Activated CD4-positive, alpha-beta T cell treated with anti-CD3 and anti-CD28 coated beads for 36 hours (primary cell): Measurements from ENCODE around the gene KDM5A. TPM values are rescaled to one million over a fixed set of nuclear protein-coding genes. Genes with fewer than 3 reads are reported as not detected.
"Not testable (repeated sequence)": the region's sequence is repeated elsewhere in the genome, so short reads cannot be mapped to it uniquely, and the experiment has no call there.

Experiments
- ATAC-seq: fragments of 200-7000 bp; cut with Tn5 transposase; one replicate; pipeline ENCODE4 v1.10.0; 2021; ENCODE audit warnings: mild to moderate bottlenecking, moderate library complexity
- CTCF ChIA-PET: fragments of 350-600 bp; sonication (Branson Sonifier 250); formaldehyde crosslinking; loops from one replicate; lab custom pipeline; 2021; ENCODE audit warnings: antibody characterized with exemption; lab: Charles Lee
- POLR2A ChIA-PET: fragments of 350-600 bp; sonication (Branson Sonifier 250); formaldehyde crosslinking; loops from one replicate; lab custom pipeline; 2021; ENCODE audit warnings: antibody characterized with exemption, inconsistent platforms; lab: Charles Lee
- DNase-seq: peaks from one replicate; pipeline ENCODE4 v3.0.0-alpha.2; 2020
- H3K27ac Mint-ChIP-seq: one replicate; pipeline ENCODE4 v1.8.0; 2021; ENCODE audit warnings: mixed read lengths
- H3K27me3 Mint-ChIP-seq: one replicate; pipeline ENCODE4 v1.8.0; 2021; ENCODE audit warnings: mixed read lengths
- H3K36me3 Mint-ChIP-seq: one replicate; pipeline ENCODE4 v1.8.0; 2021; ENCODE audit warnings: low read depth, mixed read lengths
- H3K4me1 Mint-ChIP-seq: one replicate; pipeline ENCODE4 v1.8.0; 2021; ENCODE audit warnings: mixed read lengths
- H3K4me3 Mint-ChIP-seq: one replicate; pipeline ENCODE4 v1.8.0; 2021; ENCODE audit warnings: mild to moderate bottlenecking, moderate library complexity, mixed read lengths
- H3K9me3 Mint-ChIP-seq: one replicate; pipeline ENCODE4 v1.8.0; 2021; ENCODE audit warnings: low read depth, mixed read lengths
- intact Hi-C, 2 experiments: fragments of 100-400 bp; cut with DNase I in 1 of 2; cut with micrococcal nuclease in 1 of 2; formaldehyde crosslinking; loops; one replicate each; pipeline versions ENCODE4 v1.14.2 to v1.15.1; 2022 to 2024; cut with DNase I, micrococcal nuclease
- total RNA-seq, 2 experiments: library from RNA; stranded (reverse); gene quantifications; one replicate each; pipeline ENCODE4 v1.2.3, GENCODE V29; 2021

Gene KDM5A
- total RNA-seq, 2 experiments from 2014 or later = 40.3 to 58.7 TPM

DNA sequence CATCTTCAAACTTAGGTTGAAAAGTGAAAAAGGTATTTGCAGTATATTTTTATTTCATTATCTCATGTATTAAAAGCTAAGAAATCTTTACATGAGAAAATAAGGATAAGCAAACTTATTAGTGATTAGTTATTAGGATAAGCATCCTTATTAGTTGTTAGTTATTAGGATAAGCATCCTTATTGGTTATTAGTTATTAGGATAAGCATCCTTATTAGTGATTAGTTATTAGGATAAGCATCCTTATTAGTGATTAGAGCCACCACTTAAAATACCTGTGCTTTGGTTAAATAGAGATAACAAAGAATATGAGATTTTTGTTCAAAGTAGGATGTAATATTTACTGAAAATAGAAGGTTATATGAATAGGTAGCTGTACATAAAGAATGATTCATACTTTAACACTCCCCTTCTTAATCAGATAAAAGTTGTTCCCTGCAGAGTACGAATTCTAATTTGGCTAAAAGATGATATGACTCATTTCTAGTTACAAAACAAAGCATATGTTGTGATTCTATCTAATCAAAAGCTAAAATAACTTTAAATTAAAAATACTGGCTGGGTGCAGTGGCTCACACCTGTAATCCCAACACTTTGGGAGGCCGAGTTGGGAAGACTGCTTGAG is 56.4 kb downstream of the KDM5A start:
- Mint-ChIP-seq H3K4me1 (peaks cover 22% of the 10 kb centered on the region), H3K36me3 (peaks cover 44% of the 10 kb centered on the region), H3K9me3 (no peaks in the 10 kb centered on the region), H3K27me3 (no peaks in the 10 kb centered on the region), H3K4me3 (no peak overlapping the region), H3K27ac (no peak overlapping the region)
- CTCF ChIA-PET = interaction anchor here (0.7 to 1.2 kb wide), 5 partner anchors 10 to 121 kb away, joined by 3 to 6 read pairs (median 3); no protein-coding TSS in a partner anchor
- intact Hi-C loops = no loop called here
- peak; percentile 70 for ATAC-seq
- POLR2A ChIA-PET = interaction anchor here (0.6 kb wide), 1 partner anchor 10 kb away, joined by 7 read pairs; no protein-coding TSS in a partner anchor
- DNase-seq = no peak

DNA sequence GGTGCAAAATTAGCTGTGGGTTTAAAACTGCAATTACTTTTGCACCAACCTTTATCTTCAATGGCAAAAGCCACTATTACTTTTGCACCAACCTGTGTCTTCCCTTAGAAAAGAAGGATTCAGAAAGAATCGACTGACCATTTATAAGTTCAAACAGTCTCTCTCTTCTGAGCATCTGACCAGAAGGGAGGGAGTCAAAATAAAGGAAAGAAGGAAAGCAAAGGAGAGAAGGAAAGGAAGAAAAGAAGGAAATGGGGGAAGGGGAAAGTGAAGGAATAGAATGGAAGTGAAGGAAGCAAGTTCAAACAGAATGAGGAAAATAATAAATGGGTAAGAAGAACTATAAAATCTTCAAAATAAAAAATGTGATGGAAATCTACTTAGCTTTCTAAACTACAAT is 57.8 kb downstream of the KDM5A start:
- ATAC-seq (no peak), DNase-seq (no peak)
- peak overlapping the region; percentile 23 for H3K27ac Mint-ChIP-seq
- CTCF ChIA-PET = interaction anchor here (0.9 kb wide), 1 partner anchor 37 kb away, joined by 3 read pairs; no protein-coding TSS in a partner anchor
- H3K36me3 Mint-ChIP-seq = peaks cover 43% of the 10 kb centered on the region
- H3K4me1 Mint-ChIP-seq = peaks cover 26% of the 10 kb centered on the region
- intact Hi-C loops = no loop called here
- H3K27me3 Mint-ChIP-seq = no peaks in the 10 kb centered on the region
- no peaks in the 10 kb centered on the region for H3K9me3 Mint-ChIP-seq
- no peak overlapping the region for H3K4me3 Mint-ChIP-seq
- POLR2A ChIA-PET = no interaction called here

DNA sequence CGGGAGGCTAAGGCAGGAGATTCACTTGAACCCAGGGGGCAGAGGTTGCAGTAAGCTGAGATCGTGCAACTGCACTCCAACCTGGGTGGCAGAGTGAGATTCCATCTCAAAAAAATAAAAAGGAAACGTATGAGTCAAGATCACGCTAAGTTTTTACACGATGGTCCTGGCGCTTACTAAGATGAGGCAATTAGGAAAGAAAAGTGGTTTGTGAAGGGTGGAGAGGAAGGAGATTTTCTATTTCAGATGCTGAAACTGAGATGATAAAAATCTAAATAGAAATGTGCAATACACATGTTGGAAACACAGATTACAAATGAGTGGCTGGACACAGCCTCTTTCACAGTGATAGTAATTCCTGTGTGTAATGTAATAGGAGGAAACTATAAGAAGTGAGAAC is 63.2 kb downstream of the KDM5A start:
- no peak for DNase-seq
- Mint-ChIP-seq H3K27ac (peak overlapping the region; percentile 66), H3K4me1 (peaks cover 15% of the 10 kb centered on the region), H3K9me3 (no peaks in the 10 kb centered on the region), H3K27me3 (no peaks in the 10 kb centered on the region), H3K36me3 (peaks cover 41% of the 10 kb centered on the region), H3K4me3 (no peak overlapping the region)
- POLR2A ChIA-PET = no interaction called here
- intact Hi-C loops = no loop called here
- peak; percentile 39 for ATAC-seq
- CTCF ChIA-PET = interaction anchor here (1.1 kb wide), 1 partner anchor 13 kb away, joined by 3 read pairs; no protein-coding TSS in a partner anchor

DNA sequence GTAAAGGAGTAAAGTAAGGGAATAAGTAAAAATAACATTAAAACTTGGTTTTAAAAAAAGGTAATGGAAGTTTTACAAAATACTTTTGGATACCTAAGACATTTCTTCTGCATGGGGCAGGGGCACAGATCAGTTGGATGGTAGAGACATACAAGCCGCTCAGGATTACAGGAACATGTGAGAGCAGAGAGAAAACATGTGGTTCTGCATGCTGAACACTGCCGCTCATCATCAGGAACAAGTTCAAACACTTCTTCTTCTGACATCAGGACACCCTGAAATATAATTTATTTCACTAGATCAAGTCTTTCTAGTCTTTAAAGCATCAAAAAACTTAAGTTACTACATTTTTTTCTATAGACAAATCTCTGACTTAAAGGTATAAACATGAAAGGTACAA is 65.6 kb downstream of the KDM5A start:
- no peak overlapping the region for H3K4me3 Mint-ChIP-seq
- POLR2A ChIA-PET = no interaction called here
- ATAC-seq (no peak), DNase-seq (no peak)
- intact Hi-C loops = no loop called here
- CTCF ChIA-PET = no interaction called here
- H3K4me1 Mint-ChIP-seq = peaks cover 14% of the 10 kb centered on the region
- no peaks in the 10 kb centered on the region for H3K27me3 Mint-ChIP-seq
- no peaks in the 10 kb centered on the region for H3K9me3 Mint-ChIP-seq
- no peak overlapping the region for H3K27ac Mint-ChIP-seq
- H3K36me3 Mint-ChIP-seq = peaks cover 50% of the 10 kb centered on the region

DNA sequence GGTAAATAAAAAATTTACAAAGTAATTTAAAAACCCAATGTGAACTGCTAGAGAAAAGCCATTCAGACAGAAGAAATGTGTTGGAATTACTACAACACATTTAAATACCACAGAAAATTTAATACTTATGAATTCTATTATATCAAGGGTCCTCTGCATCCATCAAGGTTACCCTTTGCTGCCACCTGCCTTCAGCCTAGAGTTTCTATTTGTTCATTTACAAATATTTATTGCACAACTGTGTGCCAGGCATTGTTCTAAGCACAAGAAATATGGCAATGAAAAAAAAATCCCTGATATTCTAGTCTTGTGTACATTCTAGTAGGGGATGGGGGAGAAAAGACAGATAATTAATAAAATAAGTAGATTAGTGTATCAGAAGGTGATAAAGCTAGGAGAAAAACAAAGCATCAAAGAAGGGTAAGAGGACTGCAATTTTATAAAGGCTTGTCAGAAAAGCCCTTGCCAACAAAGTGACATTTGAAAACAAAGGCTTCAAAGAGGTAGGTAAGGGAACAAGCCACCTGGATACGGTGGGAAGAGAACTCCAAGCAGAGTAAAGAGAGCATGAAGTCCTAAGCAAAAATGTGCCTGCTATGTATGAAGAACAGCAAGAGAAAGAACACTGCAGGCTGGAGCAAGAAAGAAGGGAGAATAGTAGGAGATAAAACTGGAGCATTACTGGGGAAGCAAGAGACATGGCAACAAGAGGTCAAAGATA is 67.4 kb downstream of the KDM5A start:
- Mint-ChIP-seq H3K9me3 (no peaks in the 10 kb centered on the region), H3K4me1 (peaks cover 8% of the 10 kb centered on the region), H3K4me3 (no peak overlapping the region), H3K27ac (no peak overlapping the region), H3K27me3 (no peaks in the 10 kb centered on the region), H3K36me3 (peaks cover 54% of the 10 kb centered on the region)
- ATAC-seq (no peak), DNase-seq (no peak)
- intact Hi-C loops = loop anchor here in 1 of 2 experiments (1.0 kb wide), 1 partner anchor 24 kb away; no protein-coding TSS in a partner anchor
- ChIA-PET POLR2A (no interaction called here), CTCF (interaction anchor here (1.2 to 1.5 kb wide), 2 partner anchors 10 to 81 kb away, joined by 3 to 5 read pairs; no protein-coding TSS in a partner anchor)

DNA sequence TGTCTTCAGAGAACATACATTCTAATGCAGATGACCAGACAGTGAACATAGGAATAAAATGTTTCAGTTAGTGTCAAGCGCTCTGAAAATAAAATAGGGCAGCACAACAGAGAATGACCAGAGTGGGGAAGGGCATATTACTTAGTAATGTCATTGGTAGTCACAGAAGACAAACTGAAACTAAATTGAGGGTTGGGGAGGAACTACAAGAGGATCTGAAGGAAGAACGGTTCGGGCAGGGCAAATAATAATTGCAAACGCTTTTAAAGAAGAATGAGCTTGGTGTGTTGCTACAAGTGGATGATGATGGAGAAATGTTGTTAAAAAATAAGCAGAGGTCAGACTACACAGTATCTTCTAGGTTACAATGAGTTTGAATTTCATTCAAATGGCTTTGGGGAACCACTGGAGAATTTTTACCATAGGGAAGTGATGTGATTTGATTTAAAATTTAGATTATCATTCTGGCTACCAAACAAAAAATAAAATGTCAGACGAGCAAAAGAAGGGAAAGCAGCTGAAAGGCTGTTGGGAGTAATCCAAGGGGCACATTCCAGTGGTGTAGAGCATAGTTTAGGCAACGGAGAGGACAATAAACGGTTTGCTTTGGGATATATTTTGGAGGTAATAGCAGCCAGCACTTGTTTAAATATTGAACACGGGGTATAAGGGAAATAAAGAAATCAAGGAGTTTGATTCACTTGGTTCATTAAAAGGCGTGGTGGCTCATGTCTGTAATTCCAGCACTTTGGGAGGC is 70.2 kb downstream of the KDM5A start:
- peaks cover 7% of the 10 kb centered on the region for H3K4me1 Mint-ChIP-seq
- H3K27me3 Mint-ChIP-seq = no peaks in the 10 kb centered on the region
- no peak overlapping the region for H3K4me3 Mint-ChIP-seq
- no peaks in the 10 kb centered on the region for H3K9me3 Mint-ChIP-seq
- CTCF ChIA-PET = interaction anchor here (1.6 kb wide), 1 partner anchor 14 kb away, joined by 8 read pairs; no protein-coding TSS in a partner anchor
- H3K27ac Mint-ChIP-seq = no peak overlapping the region
- no peak for DNase-seq
- no peak for ATAC-seq
- H3K36me3 Mint-ChIP-seq = peaks cover 58% of the 10 kb centered on the region
- intact Hi-C loops = no loop called here
- POLR2A ChIA-PET = no interaction called here

DNA sequence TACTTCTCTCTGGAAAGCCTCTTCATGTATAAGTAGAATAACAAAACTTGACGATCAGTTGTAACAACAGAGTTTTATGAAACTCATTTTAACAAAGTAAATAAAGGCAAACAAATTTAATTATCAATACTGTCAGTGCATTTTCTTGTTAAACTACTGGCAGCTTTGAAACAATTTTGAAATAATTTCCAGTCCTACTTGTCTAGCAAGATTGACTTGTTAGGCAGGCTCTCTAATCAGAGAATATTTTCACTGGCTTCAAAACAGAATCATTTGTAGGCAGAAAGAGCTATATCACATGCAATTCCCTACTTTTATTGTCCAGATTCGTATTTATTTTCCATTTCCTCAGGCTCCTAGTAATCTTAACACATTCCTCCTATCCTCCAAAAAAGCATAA is 80.6 kb downstream of the KDM5A start:
- intact Hi-C loops = no loop called here
- peaks cover 69% of the 10 kb centered on the region for H3K36me3 Mint-ChIP-seq
- H3K27me3 Mint-ChIP-seq = no peaks in the 10 kb centered on the region
- ChIA-PET CTCF (no interaction called here), POLR2A (no interaction called here)
- H3K9me3 Mint-ChIP-seq = no peaks in the 10 kb centered on the region
- ATAC-seq (no peak), DNase-seq (no peak)
- no peak overlapping the region for H3K27ac Mint-ChIP-seq
- no peak overlapping the region for H3K4me3 Mint-ChIP-seq
- H3K4me1 Mint-ChIP-seq = peaks cover 17% of the 10 kb centered on the region

DNA sequence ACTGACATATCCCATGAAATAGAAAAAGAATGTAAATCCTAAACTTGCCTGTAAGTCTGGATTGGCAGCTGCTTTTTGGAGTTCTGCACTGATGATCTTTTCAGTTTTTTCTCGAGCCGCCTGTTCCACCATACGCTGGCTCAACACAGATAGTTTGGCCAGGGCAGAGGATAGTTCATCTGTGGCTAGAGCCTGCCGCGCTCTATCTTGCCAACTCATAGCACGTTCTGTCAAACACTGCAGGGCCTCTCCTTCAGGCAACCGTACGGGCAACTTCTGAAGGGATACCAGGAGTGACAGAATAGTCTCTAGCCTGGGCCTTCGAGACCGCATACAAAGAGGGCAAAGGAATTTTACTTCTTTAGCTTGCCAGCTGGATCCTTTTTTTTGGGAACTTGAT is 81.7 kb downstream of the KDM5A start:
- CTCF ChIA-PET = interaction anchor here (0.6 kb wide), 1 partner anchor 120 kb away, joined by 3 read pairs; no protein-coding TSS in a partner anchor

DNA sequence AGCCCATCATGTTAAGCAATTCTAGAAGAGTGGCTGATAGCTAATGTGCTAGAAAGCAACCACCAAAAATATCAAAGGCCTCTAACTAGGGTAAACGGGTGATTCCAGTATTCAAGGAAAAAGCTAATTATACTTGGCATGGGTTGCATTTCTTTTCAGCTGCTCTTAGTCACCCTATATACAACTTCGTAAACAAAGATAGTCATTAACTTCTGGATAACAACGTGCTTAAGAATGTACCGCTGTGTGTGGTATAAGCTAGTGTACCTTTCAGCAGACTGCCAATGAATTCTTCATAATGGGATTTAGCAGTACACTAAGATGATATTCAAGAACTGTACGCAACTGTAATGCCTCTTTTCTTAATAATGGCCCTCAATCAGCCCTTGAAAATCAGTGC is 84.3 kb downstream of the KDM5A start:
- CTCF ChIA-PET = interaction anchor here (1.3 kb wide), 1 partner anchor 14 kb away, joined by 8 read pairs; no protein-coding TSS in a partner anchor
- intact Hi-C loops = no loop called here
- Mint-ChIP-seq H3K27ac (no peak overlapping the region), H3K9me3 (peaks cover 15% of the 10 kb centered on the region), H3K4me1 (peaks cover 51% of the 10 kb centered on the region), H3K27me3 (no peaks in the 10 kb centered on the region), H3K36me3 (peaks cover 84% of the 10 kb centered on the region), H3K4me3 (no peak overlapping the region)
- POLR2A ChIA-PET = no interaction called here
- no peak for DNase-seq
- ATAC-seq = no peak

More for the DNA sequence above, 81.7 kb downstream of the KDM5A start:
- H3K4me3 Mint-ChIP-seq = no peak overlapping the region
- H3K4me1 Mint-ChIP-seq = peaks cover 26% of the 10 kb centered on the region
- intact Hi-C loops = no loop called here
- H3K27me3 Mint-ChIP-seq = no peaks in the 10 kb centered on the region
- ATAC-seq = no peak
- H3K27ac Mint-ChIP-seq = no peak overlapping the region
- POLR2A ChIA-PET = no interaction called here
- peaks cover 2% of the 10 kb centered on the region for H3K9me3 Mint-ChIP-seq
- peaks cover 76% of the 10 kb centered on the region for H3K36me3 Mint-ChIP-seq
- DNase-seq = no peak

DNA sequence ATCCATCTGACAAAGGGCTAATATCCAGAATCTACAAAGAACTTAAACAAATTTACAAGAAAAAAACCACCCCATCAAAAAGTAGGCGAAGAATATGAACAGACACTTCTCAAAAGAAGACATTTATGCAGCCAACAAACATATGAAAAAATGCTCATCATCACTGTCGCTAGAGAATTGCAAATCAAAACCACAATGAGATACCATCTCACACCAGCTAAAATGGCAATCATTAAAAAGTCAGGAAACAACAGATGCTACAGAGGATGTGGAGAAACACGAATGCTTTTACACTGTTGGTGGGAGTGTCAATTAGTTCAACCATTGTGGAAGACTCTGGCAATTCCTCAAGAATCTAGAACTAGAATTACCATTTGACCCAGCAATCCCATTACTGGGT is 86.4 kb downstream of the KDM5A start:
- Mint-ChIP-seq H3K9me3 (peaks cover 23% of the 10 kb centered on the region), H3K36me3 (peaks cover 91% of the 10 kb centered on the region), H3K4me1 (peaks cover 57% of the 10 kb centered on the region)
- DNase-seq, intact Hi-C loops, ATAC-seq, H3K27ac Mint-ChIP-seq, H3K27me3 Mint-ChIP-seq, POLR2A ChIA-PET, H3K4me3 Mint-ChIP-seq, CTCF ChIA-PET: not testable (repeated sequence)

DNA sequence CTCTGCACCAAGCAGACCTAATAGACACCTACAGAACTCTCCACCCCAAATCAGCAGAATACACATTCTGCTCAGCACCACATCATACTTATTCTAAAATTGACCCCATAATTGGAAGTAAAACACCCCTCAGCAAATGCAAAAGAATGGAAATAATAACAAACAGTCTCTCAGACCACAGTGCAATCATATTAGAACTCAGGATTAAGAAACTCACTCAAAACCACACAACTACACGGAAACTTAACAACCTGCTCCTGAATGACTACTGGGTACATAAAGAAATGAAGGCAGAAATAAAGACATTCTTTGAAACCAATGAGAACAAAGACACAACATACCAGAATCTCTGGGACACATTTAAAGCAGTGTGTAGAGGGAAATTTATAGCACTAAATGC is 89.0 kb downstream of the KDM5A start:
- H3K27me3 Mint-ChIP-seq, H3K4me3 Mint-ChIP-seq, ATAC-seq, POLR2A ChIA-PET, intact Hi-C loops, CTCF ChIA-PET, DNase-seq: not testable (repeated sequence)
- Mint-ChIP-seq H3K9me3 (peaks cover 23% of the 10 kb centered on the region), H3K27ac (peak overlapping the region; percentile 71), H3K36me3 (peaks cover 90% of the 10 kb centered on the region), H3K4me1 (peaks cover 50% of the 10 kb centered on the region)
